ENCODE results near the gene LDLRAD4.

DNA sequence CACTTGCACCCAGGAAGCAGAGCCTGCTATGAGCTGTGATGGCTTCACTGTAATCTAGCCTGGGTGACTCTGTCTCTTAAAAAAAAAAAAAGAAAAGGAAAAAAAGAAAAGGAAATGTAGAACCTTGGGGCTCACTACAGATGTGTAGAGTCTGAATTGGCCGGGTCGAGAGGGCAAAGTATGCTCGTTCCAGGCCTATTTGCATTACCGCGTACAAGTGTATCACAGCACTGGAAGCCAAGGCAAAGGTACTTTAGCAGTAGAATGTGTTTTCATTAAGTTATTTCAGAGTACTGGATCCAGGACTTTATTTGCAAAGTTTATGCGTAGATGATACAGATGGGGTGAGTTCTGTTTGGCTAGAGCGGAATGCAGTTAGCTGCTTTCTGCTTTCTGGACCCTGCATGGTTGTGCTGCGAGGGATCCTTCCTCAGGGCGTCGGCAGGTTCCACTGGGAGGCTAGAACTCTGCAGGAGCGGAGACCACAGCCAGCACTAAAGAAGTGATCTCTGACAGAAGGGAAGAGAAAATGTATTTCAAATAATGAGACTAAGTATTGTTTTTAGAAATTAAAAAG, 51.8 kb downstream of the LDLRAD4 start:
- TF ChIP-seq, protein P1, sequence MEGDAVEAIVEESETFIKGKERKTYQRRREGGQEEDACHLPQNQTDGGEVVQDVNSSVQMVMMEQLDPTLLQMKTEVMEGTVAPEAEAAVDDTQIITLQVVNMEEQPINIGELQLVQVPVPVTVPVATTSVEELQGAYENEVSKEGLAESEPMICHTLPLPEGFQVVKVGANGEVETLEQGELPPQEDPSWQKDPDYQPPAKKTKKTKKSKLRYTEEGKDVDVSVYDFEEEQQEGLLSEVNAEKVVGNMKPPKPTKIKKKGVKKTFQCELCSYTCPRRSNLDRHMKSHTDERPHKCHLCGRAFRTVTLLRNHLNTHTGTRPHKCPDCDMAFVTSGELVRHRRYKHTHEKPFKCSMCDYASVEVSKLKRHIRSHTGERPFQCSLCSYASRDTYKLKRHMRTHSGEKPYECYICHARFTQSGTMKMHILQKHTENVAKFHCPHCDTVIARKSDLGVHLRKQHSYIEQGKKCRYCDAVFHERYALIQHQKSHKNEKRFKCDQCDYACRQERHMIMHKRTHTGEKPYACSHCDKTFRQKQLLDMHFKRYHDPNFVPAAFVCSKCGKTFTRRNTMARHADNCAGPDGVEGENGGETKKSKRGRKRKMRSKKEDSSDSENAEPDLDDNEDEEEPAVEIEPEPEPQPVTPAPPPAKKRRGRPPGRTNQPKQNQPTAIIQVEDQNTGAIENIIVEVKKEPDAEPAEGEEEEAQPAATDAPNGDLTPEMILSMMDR (IDR thresholded peaks at IDR 0.05; ENCODE audit: insufficient read depth, low read length), result no peak
- no peak for TF ChIP-seq POLR2AphosphoS5 (IDR thresholded peaks at IDR 0.05; ENCODE audit: low read depth)
- no peak for TF ChIP-seq GABPA (IDR thresholded peaks at IDR 0.05; ENCODE audit: low read depth)
- TF ChIP-seq, protein P2, sequence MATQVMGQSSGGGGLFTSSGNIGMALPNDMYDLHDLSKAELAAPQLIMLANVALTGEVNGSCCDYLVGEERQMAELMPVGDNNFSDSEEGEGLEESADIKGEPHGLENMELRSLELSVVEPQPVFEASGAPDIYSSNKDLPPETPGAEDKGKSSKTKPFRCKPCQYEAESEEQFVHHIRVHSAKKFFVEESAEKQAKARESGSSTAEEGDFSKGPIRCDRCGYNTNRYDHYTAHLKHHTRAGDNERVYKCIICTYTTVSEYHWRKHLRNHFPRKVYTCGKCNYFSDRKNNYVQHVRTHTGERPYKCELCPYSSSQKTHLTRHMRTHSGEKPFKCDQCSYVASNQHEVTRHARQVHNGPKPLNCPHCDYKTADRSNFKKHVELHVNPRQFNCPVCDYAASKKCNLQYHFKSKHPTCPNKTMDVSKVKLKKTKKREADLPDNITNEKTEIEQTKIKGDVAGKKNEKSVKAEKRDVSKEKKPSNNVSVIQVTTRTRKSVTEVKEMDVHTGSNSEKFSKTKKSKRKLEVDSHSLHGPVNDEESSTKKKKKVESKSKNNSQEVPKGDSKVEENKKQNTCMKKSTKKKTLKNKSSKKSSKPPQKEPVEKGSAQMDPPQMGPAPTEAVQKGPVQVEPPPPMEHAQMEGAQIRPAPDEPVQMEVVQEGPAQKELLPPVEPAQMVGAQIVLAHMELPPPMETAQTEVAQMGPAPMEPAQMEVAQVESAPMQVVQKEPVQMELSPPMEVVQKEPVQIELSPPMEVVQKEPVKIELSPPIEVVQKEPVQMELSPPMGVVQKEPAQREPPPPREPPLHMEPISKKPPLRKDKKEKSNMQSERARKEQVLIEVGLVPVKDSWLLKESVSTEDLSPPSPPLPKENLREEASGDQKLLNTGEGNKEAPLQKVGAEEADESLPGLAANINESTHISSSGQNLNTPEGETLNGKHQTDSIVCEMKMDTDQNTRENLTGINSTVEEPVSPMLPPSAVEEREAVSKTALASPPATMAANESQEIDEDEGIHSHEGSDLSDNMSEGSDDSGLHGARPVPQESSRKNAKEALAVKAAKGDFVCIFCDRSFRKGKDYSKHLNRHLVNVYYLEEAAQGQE (IDR thresholded peaks at IDR 0.05; ENCODE audit: insufficient replicate concordance, low read depth), result no peak
- TF ChIP-seq SPI1 (IDR thresholded peaks at IDR 0.05; ENCODE audit: borderline replicate concordance, low read depth), result no peak

All from HL-60 (cell line).